OCI-LY7 (cell line): ENCODE data around the gene DNAJB14. TPM values are rescaled to one million over a fixed set of nuclear protein-coding genes. Genes with fewer than 3 reads are reported as not detected.

ENCODE experiments used
- BruUV-seq: library from RNA; stranded (reverse); fragments of 400-500 nt; replicated peaks from 2 replicates; lab custom pipeline; 2021; lab: Mats Ljungman, UMichigan
- CTCF ChIA-PET: fragments of 300-600 bp; sonication (Branson Sonifier 250); formaldehyde crosslinking; loops from one replicate; lab custom pipeline; 2022; ENCODE audit warnings: antibody characterized with exemption; ENCODE audit not compliant: unreplicated experiment; lab: Charles Lee
- POLR2A ChIA-PET: fragments of 300-600 bp; sonication (Branson Sonifier 250); formaldehyde crosslinking; loops from one replicate; lab custom pipeline; 2022; ENCODE audit warnings: antibody characterized with exemption; lab: Charles Lee
- DNase-seq: peaks from one replicate; pipeline ENCODE4 v3.0.0-alpha.2; 2015; ENCODE audit warnings: low spot score
- H2AFZ ChIP-seq: fragments of 200-600 bp; sonication (generic), shearing (Covaris generic); 2 replicates; pipeline ENCODE4 v1.6.1; 2014; ENCODE audit warnings: mild to moderate bottlenecking, antibody characterized with exemption, low read length, moderate library complexity
- H3K27ac ChIP-seq: fragments of 200-600 bp; sonication (generic); 2 replicates; pipeline ENCODE4 v1.5.1; 2014; ENCODE audit warnings: mixed run types, low read depth, mild to moderate bottlenecking, moderate library complexity, low read length, inconsistent platforms; ENCODE audit not compliant: poor library complexity, severe bottlenecking
- H3K36me3 ChIP-seq: fragments of 200-600 bp; sonication (generic); 2 replicates; pipeline ENCODE4 v1.6.1; 2014; ENCODE audit warnings: mild to moderate bottlenecking, antibody characterized with exemption, low read length, moderate library complexity, mixed read lengths; ENCODE audit not compliant: insufficient read depth
- H3K4me1 ChIP-seq: fragments of 200-600 bp; sonication (generic); 2 replicates; pipeline ENCODE4 v1.5.1; 2014; ENCODE audit warnings: mild to moderate bottlenecking, low read length; ENCODE audit not compliant: insufficient read depth, poor library complexity, severe bottlenecking
- H3K4me2 ChIP-seq: fragments of 200-600 bp; sonication (generic); 2 replicates; pipeline ENCODE4 v1.6.1; 2014; ENCODE audit warnings: mild to moderate bottlenecking, low read length
- H3K4me3 ChIP-seq: fragments of 200-600 bp; sonication (generic); 2 replicates; pipeline ENCODE4 v1.5.1; 2014; ENCODE audit warnings: mild to moderate bottlenecking, low read depth, low read length; ENCODE audit not compliant: poor library complexity, severe bottlenecking
- H3K79me2 ChIP-seq: fragments of 200-600 bp; sonication (generic); 2 replicates; pipeline ENCODE4 v1.6.1; 2016; ENCODE audit warnings: low read depth, mild to moderate bottlenecking, low read length, moderate library complexity, mixed read lengths; ENCODE audit not compliant: insufficient read depth
- H3K9me2 ChIP-seq: fragments of 200-600 bp; sonication (generic); 2 replicates; pipeline ENCODE4 v1.6.1; 2016; ENCODE audit warnings: mild to moderate bottlenecking, low read length, mixed read lengths; ENCODE audit not compliant: insufficient read depth
- H3K9me3 ChIP-seq: fragments of 200-600 bp; sonication (generic); 2 replicates; pipeline ENCODE4 v1.6.1; 2014; ENCODE audit warnings: mild to moderate bottlenecking, mixed run types, low read length, mixed read lengths
- H4K20me1 ChIP-seq: fragments of 200-600 bp; sonication (generic); 2 replicates; pipeline ENCODE4 v1.6.1; 2014; ENCODE audit warnings: mild to moderate bottlenecking, antibody characterized with exemption, low read length, moderate library complexity, mixed read lengths; ENCODE audit not compliant: insufficient read depth
- EZH2phosphoT487 ChIP-seq: fragments of 200-600 bp; sonication (generic); IDR thresholded peaks from 2 replicates; pipeline ENCODE4 v1.6.1; 2018; ENCODE audit warnings: low read depth, borderline replicate concordance, mild to moderate bottlenecking, mixed run types, antibody characterized with exemption, low read length, moderate library complexity, mixed read lengths
- intact Hi-C: fragments of 100-400 bp; cut with micrococcal nuclease; formaldehyde crosslinking; loops from one replicate; pipeline ENCODE4 v1.10.0; 2022; ENCODE audit not compliant: unreplicated experiment
- total RNA-seq, 2 experiments: library from RNA; depleted of rRNA in 1 of 2; stranded (reverse); fragments of >200 nt in 1 of 2; shearing (Covaris generic) in 1 of 2; gene quantifications; 2 replicates each; pipeline ENCODE4 v1.2.3, GENCODE V29; 2014 to 2022
- TF ChIP-seq, protein P1 (sequence below): fragments of 200-600 bp; sonication (generic); conservative IDR thresholded peaks from 2 replicates; pipeline ENCODE4 v1.5.1; 2014; ENCODE audit warnings: mild to moderate bottlenecking, antibody characterized with exemption, low read length, moderate library complexity, mixed read lengths

DNAJB14 gene
- total RNA-seq, 2 experiments from 2014 or later: 13.3 to 44.9 TPM

DNA sequence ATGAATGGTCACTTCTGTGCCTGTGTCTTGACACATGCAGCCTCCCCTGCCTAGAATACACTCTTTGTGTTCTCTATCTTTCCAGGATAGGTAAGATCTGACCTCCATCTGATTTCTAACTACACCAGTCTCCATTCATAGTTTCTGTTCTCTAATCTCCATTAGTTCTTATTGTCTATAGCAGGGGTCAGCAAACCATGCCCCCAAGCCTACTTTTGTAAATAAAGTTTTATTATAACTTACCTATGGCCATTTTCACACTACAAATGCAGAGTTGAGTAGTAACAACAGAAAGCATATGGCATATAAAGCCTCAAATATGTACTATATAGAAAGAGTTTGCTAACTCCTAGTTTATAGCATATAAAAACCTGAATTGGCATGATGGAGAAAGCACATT, 41.3 kb upstream of the DNAJB14 start:
- intact Hi-C loops: no loop called here
- no peaks in the 10 kb centered on the region for H3K9me2 ChIP-seq
- H3K4me2 ChIP-seq: no peak overlapping the region
- H3K9me3 ChIP-seq: no peaks in the 10 kb centered on the region
- no peak overlapping the region for H3K27ac ChIP-seq
- no TSS peak for BruUV-seq
- no peaks in the 10 kb centered on the region for H3K4me1 ChIP-seq
- DNase-seq: no peak
- no peaks in the 10 kb centered on the region for H4K20me1 ChIP-seq
- H3K36me3 ChIP-seq: no peaks in the 10 kb centered on the region
- POLR2A ChIA-PET: no interaction called here
- no peaks in the 10 kb centered on the region for H3K79me2 ChIP-seq
- CTCF ChIA-PET: no interaction called here
- no peak overlapping the region for H3K4me3 ChIP-seq
- no peak overlapping the region for H2AFZ ChIP-seq
- TF ChIP-seq EZH2phosphoT487: no peak
- TF ChIP-seq, protein P1, sequence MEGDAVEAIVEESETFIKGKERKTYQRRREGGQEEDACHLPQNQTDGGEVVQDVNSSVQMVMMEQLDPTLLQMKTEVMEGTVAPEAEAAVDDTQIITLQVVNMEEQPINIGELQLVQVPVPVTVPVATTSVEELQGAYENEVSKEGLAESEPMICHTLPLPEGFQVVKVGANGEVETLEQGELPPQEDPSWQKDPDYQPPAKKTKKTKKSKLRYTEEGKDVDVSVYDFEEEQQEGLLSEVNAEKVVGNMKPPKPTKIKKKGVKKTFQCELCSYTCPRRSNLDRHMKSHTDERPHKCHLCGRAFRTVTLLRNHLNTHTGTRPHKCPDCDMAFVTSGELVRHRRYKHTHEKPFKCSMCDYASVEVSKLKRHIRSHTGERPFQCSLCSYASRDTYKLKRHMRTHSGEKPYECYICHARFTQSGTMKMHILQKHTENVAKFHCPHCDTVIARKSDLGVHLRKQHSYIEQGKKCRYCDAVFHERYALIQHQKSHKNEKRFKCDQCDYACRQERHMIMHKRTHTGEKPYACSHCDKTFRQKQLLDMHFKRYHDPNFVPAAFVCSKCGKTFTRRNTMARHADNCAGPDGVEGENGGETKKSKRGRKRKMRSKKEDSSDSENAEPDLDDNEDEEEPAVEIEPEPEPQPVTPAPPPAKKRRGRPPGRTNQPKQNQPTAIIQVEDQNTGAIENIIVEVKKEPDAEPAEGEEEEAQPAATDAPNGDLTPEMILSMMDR: no peak

DNA sequence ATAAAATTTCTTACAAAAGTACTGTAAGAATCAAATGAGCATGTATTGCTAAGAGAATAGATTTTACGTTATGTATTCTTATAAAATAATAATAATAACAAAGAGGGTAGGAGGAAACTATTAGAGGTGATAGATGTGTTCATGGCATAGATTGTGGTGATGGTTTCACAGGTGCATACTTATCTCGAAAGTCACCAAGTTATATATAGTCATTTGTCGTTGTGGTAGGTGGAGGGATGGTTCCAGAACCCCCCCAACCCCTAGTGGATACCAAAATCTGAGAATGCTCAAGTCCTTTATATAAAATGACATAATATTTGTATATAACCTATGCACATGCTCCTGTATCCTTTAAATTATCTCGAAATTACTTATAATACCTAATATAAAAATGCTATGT, 40.4 kb upstream of the DNAJB14 start:
- no peak overlapping the region for H2AFZ ChIP-seq
- intact Hi-C loops: no loop called here
- no peaks in the 10 kb centered on the region for H3K4me1 ChIP-seq
- no peak overlapping the region for H3K4me3 ChIP-seq
- POLR2A ChIA-PET: no interaction called here
- no peaks in the 10 kb centered on the region for H4K20me1 ChIP-seq
- no TSS peak for BruUV-seq
- CTCF ChIA-PET: no interaction called here
- H3K27ac ChIP-seq: no peak overlapping the region
- H3K79me2 ChIP-seq: no peaks in the 10 kb centered on the region
- no peaks in the 10 kb centered on the region for H3K36me3 ChIP-seq
- no peak for DNase-seq
- H3K9me3 ChIP-seq: no peaks in the 10 kb centered on the region
- no peak for TF ChIP-seq EZH2phosphoT487
- TF ChIP-seq, protein P1: no peak
- no peaks in the 10 kb centered on the region for H3K9me2 ChIP-seq
- H3K4me2 ChIP-seq: no peak overlapping the region

DNA sequence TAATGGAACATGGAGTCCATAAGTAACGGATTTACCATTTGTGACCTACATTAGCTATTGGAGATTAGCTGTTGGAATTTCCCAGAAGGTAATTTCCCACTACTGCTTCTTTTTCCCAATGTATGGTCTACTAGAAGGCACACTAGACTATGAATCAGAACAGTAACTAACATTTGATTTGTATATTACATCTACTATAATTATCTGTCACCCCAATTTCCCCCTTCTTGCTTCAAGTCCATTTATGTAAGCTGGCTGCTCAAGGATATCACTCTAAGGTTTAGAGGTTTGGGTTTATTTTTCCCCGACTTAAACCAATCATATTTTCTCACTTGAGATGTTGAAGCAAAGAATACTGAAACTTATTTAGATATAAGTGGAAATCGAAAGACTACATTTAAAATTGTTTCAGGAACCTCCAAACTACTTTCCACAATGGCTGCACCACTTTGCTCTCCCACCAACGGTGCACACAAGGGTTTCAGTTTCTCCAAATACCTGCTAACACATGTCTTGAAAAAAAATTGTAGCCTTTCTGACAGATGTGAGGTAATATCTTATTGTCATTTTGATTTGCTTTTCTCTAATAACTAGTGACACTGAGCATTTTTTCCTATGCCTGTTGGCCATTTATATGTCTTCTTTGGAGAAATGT, 37.0 kb upstream of the DNAJB14 start:
- no TSS peak for BruUV-seq
- intact Hi-C loops: no loop called here
- H2AFZ ChIP-seq: no peak overlapping the region
- no peaks in the 10 kb centered on the region for H3K36me3 ChIP-seq
- no peak overlapping the region for H3K4me3 ChIP-seq
- CTCF ChIA-PET: no interaction called here
- no peaks in the 10 kb centered on the region for H4K20me1 ChIP-seq
- H3K79me2 ChIP-seq: no peaks in the 10 kb centered on the region
- POLR2A ChIA-PET: interaction anchor here (1.2 kb wide), 1 partner anchor 190 kb away, joined by 3 read pairs; no protein-coding TSS in a partner anchor
- no peaks in the 10 kb centered on the region for H3K9me2 ChIP-seq
- H3K4me2 ChIP-seq: no peak overlapping the region
- TF ChIP-seq EZH2phosphoT487: no peak
- TF ChIP-seq, protein P1: no peak
- no peak overlapping the region for H3K27ac ChIP-seq
- H3K4me1 ChIP-seq: no peaks in the 10 kb centered on the region
- 0 out of 2 replicates have a peak, but pooled peaks cover 4% of the 10 kb centered on the region for H3K9me3 ChIP-seq
- no peak for DNase-seq
